MG63 (cell line): Measurements from ENCODE around the gene GCNT1. TPM values are rescaled to one million over a fixed set of nuclear protein-coding genes. Genes with fewer than 3 reads are reported as not detected.

Experiments used
- DNase-seq: peaks from one replicate; pipeline ENCODE4 v3.0.0-alpha.2; 2020
- H3K27me3 ChIP-seq: fragments of 250-450 bp; sonication (Bioruptor Pico); 2 replicates; pipeline ENCODE4 v1.5.1; 2020; ENCODE audit warnings: mild to moderate bottlenecking, moderate library complexity
- H3K36me3 ChIP-seq: fragments of 250-450 bp; sonication (Bioruptor Pico); 2 replicates; pipeline ENCODE4 v1.5.1; 2020; ENCODE audit warnings: mild to moderate bottlenecking, moderate library complexity
- H3K4me3 ChIP-seq: fragments of 250-450 bp; sonication (Bioruptor Pico); 2 replicates; pipeline ENCODE4 v1.5.1; 2020; ENCODE audit warnings: mild to moderate bottlenecking, moderate library complexity
- H3K9me3 ChIP-seq: fragments of 250-450 bp; sonication (Bioruptor Pico); 2 replicates; pipeline ENCODE4 v1.5.1; 2020; ENCODE audit warnings: mild to moderate bottlenecking, moderate library complexity
- total RNA-seq: library from RNA; depleted of rRNA; stranded (reverse); fragments of >200 nt; shearing (Covaris generic); gene quantifications from 2 replicates; pipeline ENCODE4 v1.2.3, GENCODE V29; 2014; ENCODE audit warnings: low replicate concordance; rRNA removed

GCNT1 gene
- total RNA-seq, 1 experiment from 2014 or later, result 4.8 TPM

DNA sequence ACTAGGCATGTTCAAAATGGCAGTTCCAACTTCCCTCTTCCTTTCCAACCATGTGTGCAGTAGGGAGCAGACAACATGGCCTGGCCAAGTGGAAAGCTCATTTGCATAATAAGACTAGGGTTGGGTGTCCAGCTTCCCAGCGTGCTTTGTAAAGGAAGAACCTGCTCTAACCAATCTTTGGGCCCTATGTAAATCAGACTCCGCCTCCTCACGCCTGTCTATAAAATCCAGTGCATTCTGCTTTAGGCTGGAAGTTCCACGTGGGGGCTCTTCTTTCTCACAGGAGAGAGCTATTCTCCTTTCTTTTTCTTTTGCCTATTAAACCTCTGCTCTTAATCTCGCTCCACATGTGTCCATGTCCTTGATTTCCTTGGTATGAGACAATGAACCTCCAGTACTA lies 83.4 kb downstream of the GCNT1 start:
- peak; percentile 18 for DNase-seq
- H3K4me3 ChIP-seq, result no peak overlapping the region
- H3K36me3 ChIP-seq, result no peaks in the 10 kb centered on the region
- H3K9me3 ChIP-seq, result no peaks in the 10 kb centered on the region
- H3K27me3 ChIP-seq, result no peaks in the 10 kb centered on the region

DNA sequence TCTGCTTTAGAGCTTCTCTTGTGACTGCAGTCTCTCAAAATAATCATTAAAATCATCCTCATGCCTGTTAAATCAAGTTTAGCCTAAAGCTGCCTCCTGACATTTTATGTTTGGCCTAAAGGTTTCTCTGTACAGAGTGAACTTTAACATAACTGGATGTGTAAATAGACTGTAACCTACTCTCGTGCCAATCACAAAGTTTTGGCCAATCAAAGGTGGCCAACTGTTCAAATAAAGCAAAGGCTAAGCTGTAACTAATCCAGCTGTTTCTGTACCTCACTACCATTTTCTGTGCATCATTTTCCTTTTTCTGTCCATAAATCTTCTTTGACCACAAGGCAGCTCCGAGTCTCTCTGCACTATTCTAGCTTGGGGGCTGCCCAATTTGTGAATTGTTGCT lies 86.2 kb downstream of the GCNT1 start:
- Histone ChIP-seq H3K9me3 (no peaks in the 10 kb centered on the region), H3K36me3 (no peaks in the 10 kb centered on the region), H3K4me3 (no peak overlapping the region), H3K27me3 (no peaks in the 10 kb centered on the region)
- no peak for DNase-seq

- no peaks in the 10 kb centered on the region for H3K9me3 ChIP-seq
- no peak overlapping the region for H3K4me3 ChIP-seq
- H3K36me3 ChIP-seq, result no peaks in the 10 kb centered on the region
- H3K27me3 ChIP-seq, result no peaks in the 10 kb centered on the region
- no peak for DNase-seq
Measured at GRCh38 chr9:76552181-76552580, 93.2 kb downstream of the GCNT1 start.

GRCh38 chr9:76552751-76553455 lies 93.9 kb downstream of the GCNT1 start:
- no peaks in the 10 kb centered on the region for H3K27me3 ChIP-seq
- H3K4me3 ChIP-seq, result no peak overlapping the region
- no peak for DNase-seq
- no peaks in the 10 kb centered on the region for H3K9me3 ChIP-seq
- H3K36me3 ChIP-seq, result no peaks in the 10 kb centered on the region

GRCh38 chr9:76553680-76554079 lies 94.7 kb downstream of the GCNT1 start:
- no peaks in the 10 kb centered on the region for H3K27me3 ChIP-seq
- no peaks in the 10 kb centered on the region for H3K9me3 ChIP-seq
- H3K4me3 ChIP-seq, result no peak overlapping the region
- no peak for DNase-seq
- no peaks in the 10 kb centered on the region for H3K36me3 ChIP-seq

Other genes with a start within 250 kb of the GCNT1 start
- 45.1 and 46.6 TPM in 2 replicates for gene RFK, start 64.8 kb upstream of the GCNT1 start, total RNA-seq